Measurements from ENCODE around the gene CCDC174.

Gene CCDC174

DNA sequence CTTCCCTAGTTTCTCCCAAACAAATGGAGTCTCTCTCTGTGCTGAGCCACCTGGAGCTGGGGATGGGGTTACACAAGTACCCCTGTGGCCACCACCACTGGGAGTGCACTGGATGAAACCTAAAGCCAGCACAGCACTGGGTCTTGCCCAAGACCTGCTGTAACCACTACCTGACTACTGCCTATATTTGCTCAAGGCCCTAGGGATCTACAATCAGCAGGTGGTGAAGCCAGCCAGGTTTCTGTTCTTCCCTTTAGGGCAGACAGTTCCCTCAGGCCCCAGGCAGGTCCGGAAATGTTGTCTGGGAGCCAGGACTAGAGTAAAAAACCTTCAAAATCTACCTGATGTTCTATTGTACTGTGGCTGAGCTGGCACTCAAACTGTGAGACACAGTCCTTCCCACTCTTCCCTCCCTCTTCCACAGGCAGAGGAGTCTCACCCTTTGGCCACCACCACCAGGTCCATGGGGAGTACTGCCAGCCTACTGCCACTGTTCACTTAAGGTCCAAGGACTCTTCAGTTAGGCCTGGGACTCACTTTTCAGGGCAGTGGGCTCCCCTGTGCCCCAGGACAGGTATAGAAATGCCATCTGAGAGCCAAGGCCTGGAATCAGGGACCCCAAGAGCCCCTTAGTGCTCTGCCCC lies 47.2 kb downstream of the CCDC174 start:
- peak; percentile 25 for DNase-seq (ENCODE audit: low read depth)
- H3K4me3 ChIP-seq (ENCODE audit: low read depth, low read length): no peak overlapping the region

DNA sequence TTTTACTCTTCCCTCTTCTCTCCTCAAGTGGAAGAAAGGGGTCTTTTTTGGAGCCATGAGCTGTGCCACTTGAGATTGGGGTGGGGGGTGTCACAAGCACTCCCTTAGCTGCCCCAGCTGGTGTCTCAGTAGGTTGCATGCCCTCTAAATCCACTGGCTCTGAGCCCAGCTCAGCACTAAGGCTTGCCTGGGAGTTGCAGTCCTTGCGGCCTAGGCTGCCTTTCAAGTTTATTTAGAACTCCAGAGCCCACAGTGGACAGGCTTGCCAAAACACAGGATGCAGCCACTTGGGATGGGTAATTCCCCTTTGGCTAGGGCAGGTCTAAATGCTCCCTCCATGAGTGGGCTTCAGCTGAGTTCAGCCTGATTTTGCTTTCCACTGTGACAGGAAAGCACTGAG lies 48.1 kb downstream of the CCDC174 start:
- DNase-seq (ENCODE audit: low read depth): no peak
- TF ChIP-seq, protein P1, sequence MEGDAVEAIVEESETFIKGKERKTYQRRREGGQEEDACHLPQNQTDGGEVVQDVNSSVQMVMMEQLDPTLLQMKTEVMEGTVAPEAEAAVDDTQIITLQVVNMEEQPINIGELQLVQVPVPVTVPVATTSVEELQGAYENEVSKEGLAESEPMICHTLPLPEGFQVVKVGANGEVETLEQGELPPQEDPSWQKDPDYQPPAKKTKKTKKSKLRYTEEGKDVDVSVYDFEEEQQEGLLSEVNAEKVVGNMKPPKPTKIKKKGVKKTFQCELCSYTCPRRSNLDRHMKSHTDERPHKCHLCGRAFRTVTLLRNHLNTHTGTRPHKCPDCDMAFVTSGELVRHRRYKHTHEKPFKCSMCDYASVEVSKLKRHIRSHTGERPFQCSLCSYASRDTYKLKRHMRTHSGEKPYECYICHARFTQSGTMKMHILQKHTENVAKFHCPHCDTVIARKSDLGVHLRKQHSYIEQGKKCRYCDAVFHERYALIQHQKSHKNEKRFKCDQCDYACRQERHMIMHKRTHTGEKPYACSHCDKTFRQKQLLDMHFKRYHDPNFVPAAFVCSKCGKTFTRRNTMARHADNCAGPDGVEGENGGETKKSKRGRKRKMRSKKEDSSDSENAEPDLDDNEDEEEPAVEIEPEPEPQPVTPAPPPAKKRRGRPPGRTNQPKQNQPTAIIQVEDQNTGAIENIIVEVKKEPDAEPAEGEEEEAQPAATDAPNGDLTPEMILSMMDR (IDR thresholded peaks at IDR 0.05; ENCODE audit: insufficient read depth, low read depth, low read length, missing control alignments): no peak
- H3K4me3 ChIP-seq (ENCODE audit: low read depth, low read length): no peak overlapping the region

More for the DNA sequence above, 47.2 kb downstream of the CCDC174 start:
- TF ChIP-seq, protein P1 (IDR thresholded peaks at IDR 0.05; ENCODE audit: insufficient read depth, low read depth, low read length, missing control alignments): no peak

DNA sequence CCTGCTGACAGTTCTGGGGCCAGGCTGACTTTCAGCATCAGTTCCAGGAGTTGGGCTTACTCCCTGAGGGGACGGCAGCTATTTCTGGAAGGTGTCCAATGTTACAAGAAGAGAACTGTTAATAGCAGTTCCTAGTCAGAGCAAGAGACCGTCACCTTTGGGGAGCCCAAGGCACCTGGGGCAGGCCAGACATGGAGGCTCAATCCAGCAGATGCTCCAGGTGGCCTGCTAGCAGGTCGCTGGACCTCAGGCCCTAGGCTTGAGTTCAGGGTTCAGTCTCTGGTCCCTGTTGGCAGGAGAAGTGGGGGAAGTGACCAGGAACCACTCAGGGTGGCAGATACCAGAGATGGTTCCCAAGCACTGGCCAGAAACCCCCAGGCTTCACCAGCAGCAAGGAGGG lies 49.3 kb downstream of the CCDC174 start:
- TF ChIP-seq, protein P1 (IDR thresholded peaks at IDR 0.05; ENCODE audit: insufficient read depth, low read depth, low read length, missing control alignments): no peak
- H3K4me3 ChIP-seq (ENCODE audit: low read depth, low read length): no peak overlapping the region
- DNase-seq (ENCODE audit: low read depth): no peak

DNA sequence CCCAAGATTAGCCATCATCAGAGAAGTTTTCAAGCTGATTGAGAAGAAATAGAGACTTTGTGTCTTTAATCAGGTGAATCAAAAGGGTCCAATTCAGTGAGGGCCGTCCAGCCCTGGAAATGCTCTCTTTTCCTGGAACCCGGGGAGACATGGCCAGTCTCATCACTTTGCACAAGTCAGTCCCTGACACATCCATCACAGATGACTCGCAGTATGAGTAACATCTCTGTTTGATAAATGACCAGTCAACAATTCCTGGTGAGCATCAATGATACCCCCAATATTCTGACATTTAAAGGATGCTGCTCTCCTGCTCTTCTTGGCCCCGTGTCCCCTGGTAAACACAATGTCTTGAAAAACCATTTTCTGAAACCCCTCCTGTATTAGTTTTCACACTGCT lies 50.1 kb downstream of the CCDC174 start:
- no peak overlapping the region for H3K4me3 ChIP-seq (ENCODE audit: low read depth, low read length)
- no peak for DNase-seq (ENCODE audit: low read depth)
- TF ChIP-seq, protein P1 (IDR thresholded peaks at IDR 0.05; ENCODE audit: insufficient read depth, low read depth, low read length, missing control alignments): no peak

DNA sequence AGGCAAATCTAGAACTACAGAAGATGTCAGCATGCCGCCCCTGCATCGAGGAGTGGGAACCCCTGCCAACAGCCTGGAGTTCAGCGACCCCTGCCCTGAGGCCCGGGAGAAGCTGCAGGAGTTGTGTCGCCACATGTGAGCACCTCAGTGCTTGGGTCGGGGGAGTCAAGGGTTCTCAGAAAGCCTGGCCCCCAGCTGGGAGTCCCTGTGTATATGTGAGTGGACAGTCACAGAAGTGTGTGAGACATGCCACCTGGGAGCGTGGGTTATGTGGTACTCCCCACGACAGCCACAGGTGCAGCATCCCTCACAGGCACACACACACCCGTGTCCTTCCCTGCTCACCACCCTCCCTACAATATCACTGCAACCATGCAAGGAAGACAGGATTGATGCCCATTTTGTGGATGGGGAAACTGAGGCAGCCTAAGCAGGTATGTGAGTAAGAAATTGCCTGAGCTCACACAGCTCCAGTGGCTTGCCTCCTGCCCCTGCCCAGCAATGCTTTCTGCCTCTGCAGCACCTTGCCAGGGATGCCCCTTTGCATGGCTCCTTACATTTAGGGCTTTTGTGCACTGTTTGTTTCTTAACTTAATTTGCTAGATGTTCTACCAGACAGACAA lies 51.7 kb downstream of the CCDC174 start:
- no peak overlapping the region for H3K4me3 ChIP-seq (ENCODE audit: low read depth, low read length)

DNA sequence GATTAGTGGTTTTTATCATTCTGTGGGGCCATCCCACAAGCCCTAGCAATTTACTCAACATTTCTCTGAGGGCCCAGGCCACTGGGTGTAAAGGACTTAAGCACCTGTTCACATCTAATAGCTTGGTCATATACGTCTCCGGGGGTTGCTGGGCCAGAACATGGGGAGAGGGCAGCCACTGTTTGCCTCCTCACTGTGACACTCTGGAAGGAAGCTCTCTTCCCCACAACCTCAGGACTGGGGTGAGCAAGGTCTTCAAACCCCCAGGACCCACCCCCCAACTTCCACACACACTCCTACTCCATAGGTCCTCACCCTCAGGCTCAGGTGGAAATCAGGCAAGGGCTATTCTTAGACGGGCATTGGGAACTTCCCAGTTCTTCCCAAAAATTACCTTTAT lies 52.2 kb downstream of the CCDC174 start:
- TF ChIP-seq, protein P1 (IDR thresholded peaks at IDR 0.05; ENCODE audit: insufficient read depth, low read depth, low read length, missing control alignments): no peak
- H3K4me3 ChIP-seq (ENCODE audit: low read depth, low read length): no peak overlapping the region
- no peak for DNase-seq (ENCODE audit: low read depth)

More for the DNA sequence above, 51.7 kb downstream of the CCDC174 start:
- no peak for DNase-seq (ENCODE audit: low read depth)
- TF ChIP-seq, protein P1 (IDR thresholded peaks at IDR 0.05; ENCODE audit: insufficient read depth, low read depth, low read length, missing control alignments): no peak
